ENCODE results near the gene LCN6. TPM values are rescaled to one million over a fixed set of nuclear protein-coding genes. Genes with fewer than 3 reads are reported as not detected.
"Not testable (repeated sequence)": the region's sequence is repeated elsewhere in the genome, so short reads cannot be mapped to it uniquely, and the experiment has no call there.

Gene LCN6
- total RNA-seq, 1 donor from 2014 or later, result not detected

DNA sequence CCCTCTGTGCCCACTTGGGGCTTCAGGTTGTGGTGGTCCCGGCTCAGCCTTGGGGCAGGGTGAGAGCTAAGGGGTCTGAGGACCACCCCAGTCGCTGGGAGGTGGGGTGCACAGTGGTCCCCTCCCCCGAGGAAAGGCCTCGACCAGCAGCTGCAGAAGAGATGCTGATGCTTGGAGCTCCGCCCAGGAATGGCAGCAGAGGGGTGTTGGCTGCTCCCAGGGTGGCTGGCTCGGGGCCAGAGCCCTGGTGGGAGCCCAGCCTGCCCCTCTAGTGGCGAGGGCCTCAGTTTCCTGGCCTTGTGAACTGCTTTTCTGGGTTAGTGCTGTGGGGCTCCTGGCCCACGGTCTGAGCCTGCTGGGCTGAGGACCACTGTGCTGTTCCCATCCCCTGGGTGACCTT lies 34.8 kb downstream of the LCN6 start:
- Histone ChIP-seq H3K27me3 (peaks cover 25% of the 10 kb centered on the region), H3K9ac (no peak overlapping the region), H3F3A (ENCODE audit: low read depth) (peaks cover 9% of the 10 kb centered on the region), H4K20me1 (ENCODE audit: low read depth) (peaks cover 39% of the 10 kb centered on the region), H3K27ac (no peak overlapping the region), H3K4me2 (peak overlapping the region; percentile 98), H3K36me3 (no peaks in the 10 kb centered on the region), H3K9me3 (ENCODE audit: low read depth) (no peaks in the 10 kb centered on the region), H3K79me2 (ENCODE audit: low read depth) (peaks cover 23% of the 10 kb centered on the region), H3K4me1 (peaks cover 9% of the 10 kb centered on the region), H3K4me3 (peak overlapping the region; percentile 99), H2AFZ (replicated peaks) (no peak overlapping the region)
- Mint-ChIP-seq H3K9me3 (no peaks in the 10 kb centered on the region), H3K27ac (no peak overlapping the region), H3K4me1 (peaks cover 17% of the 10 kb centered on the region), H3K4me3 (peak overlapping the region; percentile 85), H3K36me3 (peaks cover 7% of the 10 kb centered on the region), H3K27me3 (ENCODE audit: insufficient read depth, low read depth) (peaks cover 1% of the 10 kb centered on the region)
- no peak for DNase-seq (ENCODE audit: low spot score)
- TF ChIP-seq EZH2 (IDR thresholded peaks at IDR 0.05), result no peak
- no peak for TF ChIP-seq EZH2phosphoT487 (IDR thresholded peaks at IDR 0.05)
- TF ChIP-seq, protein P1, sequence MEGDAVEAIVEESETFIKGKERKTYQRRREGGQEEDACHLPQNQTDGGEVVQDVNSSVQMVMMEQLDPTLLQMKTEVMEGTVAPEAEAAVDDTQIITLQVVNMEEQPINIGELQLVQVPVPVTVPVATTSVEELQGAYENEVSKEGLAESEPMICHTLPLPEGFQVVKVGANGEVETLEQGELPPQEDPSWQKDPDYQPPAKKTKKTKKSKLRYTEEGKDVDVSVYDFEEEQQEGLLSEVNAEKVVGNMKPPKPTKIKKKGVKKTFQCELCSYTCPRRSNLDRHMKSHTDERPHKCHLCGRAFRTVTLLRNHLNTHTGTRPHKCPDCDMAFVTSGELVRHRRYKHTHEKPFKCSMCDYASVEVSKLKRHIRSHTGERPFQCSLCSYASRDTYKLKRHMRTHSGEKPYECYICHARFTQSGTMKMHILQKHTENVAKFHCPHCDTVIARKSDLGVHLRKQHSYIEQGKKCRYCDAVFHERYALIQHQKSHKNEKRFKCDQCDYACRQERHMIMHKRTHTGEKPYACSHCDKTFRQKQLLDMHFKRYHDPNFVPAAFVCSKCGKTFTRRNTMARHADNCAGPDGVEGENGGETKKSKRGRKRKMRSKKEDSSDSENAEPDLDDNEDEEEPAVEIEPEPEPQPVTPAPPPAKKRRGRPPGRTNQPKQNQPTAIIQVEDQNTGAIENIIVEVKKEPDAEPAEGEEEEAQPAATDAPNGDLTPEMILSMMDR (IDR thresholded peaks at IDR 0.05), result no peak

DNA sequence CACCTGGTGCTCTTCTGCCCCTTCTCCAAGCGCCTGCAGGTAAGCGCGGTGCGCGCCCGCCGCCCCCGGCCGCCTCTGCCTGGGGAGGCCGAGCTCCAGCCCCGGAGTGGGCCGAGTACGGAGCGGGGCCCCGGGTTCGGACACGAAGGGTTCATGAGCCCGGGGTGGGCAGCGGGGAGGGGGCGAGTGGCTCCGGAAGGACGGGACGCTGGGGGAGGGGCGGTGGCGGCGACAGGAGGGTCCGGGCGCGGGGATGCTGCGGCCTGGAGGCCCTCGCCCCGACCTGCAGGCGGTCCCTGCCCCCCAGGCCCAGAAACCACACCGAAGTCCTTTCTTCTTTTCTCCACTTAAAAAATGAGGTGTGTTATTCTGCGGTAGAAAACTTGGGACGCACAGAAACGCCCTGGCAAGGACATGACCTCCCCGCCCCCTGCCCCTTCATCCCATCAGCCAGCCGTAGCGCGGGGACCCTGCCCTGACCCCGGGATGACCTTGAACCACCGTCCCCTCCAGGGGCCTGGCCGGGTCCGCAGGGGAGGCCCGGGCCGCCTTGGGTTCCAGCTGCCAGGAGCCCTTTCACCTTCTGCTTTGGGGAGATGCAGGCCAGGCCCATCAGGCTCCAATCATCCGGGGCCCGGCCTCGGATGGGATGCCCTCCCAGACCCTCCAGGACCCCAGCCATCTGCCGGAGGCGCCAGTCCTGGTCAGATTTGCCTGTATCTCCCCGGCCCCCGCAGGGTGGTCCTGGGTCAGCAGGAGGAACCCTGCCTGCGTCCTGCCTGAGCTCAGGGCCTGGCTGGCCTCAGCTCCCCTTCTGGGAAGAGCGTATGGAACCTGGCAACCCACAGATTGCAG lies 35.4 kb downstream of the LCN6 start:
- peaks cover 23% of the 10 kb centered on the region for H3K79me2 ChIP-seq (ENCODE audit: low read depth)
- peak overlapping the region; percentile 82 for H2AFZ ChIP-seq (replicated peaks)
- peaks cover 9% of the 10 kb centered on the region for H3F3A ChIP-seq (ENCODE audit: low read depth)
- Mint-ChIP-seq H3K36me3 (peaks cover 7% of the 10 kb centered on the region), H3K27me3 (ENCODE audit: insufficient read depth, low read depth) (peaks cover 4% of the 10 kb centered on the region), H3K9me3 (no peaks in the 10 kb centered on the region), H3K4me3 (peak overlapping the region; percentile 85), H3K27ac (no peak overlapping the region), H3K4me1 (peaks cover 19% of the 10 kb centered on the region)
- H3K4me1 ChIP-seq, result peaks cover 9% of the 10 kb centered on the region
- no peak overlapping the region for H3K27ac ChIP-seq
- H3K4me3 ChIP-seq, result peak overlapping the region; percentile 99
- H4K20me1 ChIP-seq (ENCODE audit: low read depth), result peaks cover 35% of the 10 kb centered on the region
- peaks cover 25% of the 10 kb centered on the region for H3K27me3 ChIP-seq
- DNase-seq (ENCODE audit: low spot score), result peak; percentile 59
- H3K9ac ChIP-seq, result peak overlapping the region; percentile 70
- H3K4me2 ChIP-seq, result peak overlapping the region; percentile 98
- H3K9me3 ChIP-seq (ENCODE audit: low read depth), result no peaks in the 10 kb centered on the region
- H3K36me3 ChIP-seq, result no peaks in the 10 kb centered on the region
- TF ChIP-seq EZH2 (IDR thresholded peaks at IDR 0.05) (no peak), EZH2phosphoT487 (IDR thresholded peaks at IDR 0.05) (no peak)
- TF ChIP-seq, protein P1 (IDR thresholded peaks at IDR 0.05), result no peak

DNA sequence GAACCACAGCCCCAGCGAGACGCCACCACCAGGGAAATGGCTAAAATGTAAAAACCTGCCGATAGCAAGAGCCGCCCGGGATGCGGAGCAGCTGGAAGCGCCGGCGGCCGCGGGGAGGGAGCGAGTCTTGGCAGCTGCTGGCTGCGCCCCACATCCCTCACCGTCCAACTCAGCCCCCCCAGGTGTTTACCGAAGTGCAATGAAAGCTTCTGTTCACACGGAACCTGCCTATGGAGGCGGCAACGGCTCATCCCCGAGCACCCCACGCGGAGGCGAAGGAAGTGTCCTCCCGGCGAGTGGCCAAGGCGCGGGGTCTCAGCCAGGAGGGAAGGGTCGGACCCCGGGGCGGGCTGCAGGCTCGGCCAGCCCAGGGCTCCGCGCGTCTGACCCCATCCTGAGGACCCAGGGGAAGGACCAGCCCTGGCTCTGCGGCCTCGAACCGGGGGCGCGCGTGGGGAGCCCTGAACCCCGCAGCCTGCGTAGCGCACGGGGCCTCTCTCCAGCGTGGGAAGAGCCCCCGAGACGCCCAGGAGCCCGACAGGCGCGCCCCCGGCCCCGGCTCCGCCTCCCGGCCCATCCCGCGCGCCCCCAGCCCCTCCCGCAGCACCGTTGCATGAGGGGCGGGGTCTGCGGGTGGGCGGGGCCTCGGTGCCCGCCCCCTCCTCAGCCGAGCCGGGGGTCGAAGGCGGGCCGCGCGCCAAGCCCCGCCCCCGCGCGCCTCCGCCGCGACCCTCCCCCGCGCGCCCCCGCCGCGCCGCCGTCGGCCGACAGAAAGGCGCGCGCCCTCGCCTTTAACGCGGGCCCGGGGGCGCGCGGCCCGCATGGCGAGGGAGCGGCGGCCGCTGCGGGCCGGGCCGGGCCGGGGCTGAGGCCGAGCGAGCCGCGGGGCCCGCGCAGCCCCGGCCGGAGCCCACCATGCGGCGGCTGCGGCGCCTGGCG lies 36.3 kb downstream of the LCN6 start, which contains the start of gene DIPK1B:
DIPK1B (plus strand) TSS at position 822 of the 939 bp plus-strand sequence; CDS start at position 916, 94 bp downstream.
- Histone ChIP-seq H2AFZ (replicated peaks) (peak within 1 kb of the TSS; percentile 82), H3K27me3 (peaks cover 25% of the 10 kb centered on the region)
- H3K4me3 Mint-ChIP-seq, result peak within 1 kb of the TSS; percentile 89

GRCh38 chr9:136711219-136711648 lies 37.1 kb downstream of the LCN6 start:
- not testable (repeated sequence) for H3K36me3 ChIP-seq; H3F3A ChIP-seq (ENCODE audit: low read depth); H3K9me3 Mint-ChIP-seq; H3K27me3 Mint-ChIP-seq (ENCODE audit: insufficient read depth, low read depth); H3K9ac ChIP-seq; H3K36me3 Mint-ChIP-seq; DNase-seq (ENCODE audit: low spot score); H3K27ac Mint-ChIP-seq; H2AFZ ChIP-seq (replicated peaks); H3K4me1 ChIP-seq; H3K27ac ChIP-seq; H3K9me3 ChIP-seq (ENCODE audit: low read depth)
- peaks cover 17% of the 10 kb centered on the region for H3K4me1 Mint-ChIP-seq
- peak overlapping the region; percentile 89 for H3K4me3 Mint-ChIP-seq
- peaks cover 25% of the 10 kb centered on the region for H3K27me3 ChIP-seq
- peaks cover 32% of the 10 kb centered on the region for H4K20me1 ChIP-seq (ENCODE audit: low read depth)
- peak overlapping the region; percentile 65 for H3K4me3 ChIP-seq
- peak overlapping the region; percentile 85 for H3K4me2 ChIP-seq
- H3K79me2 ChIP-seq (ENCODE audit: low read depth), result peaks cover 23% of the 10 kb centered on the region

More for the DNA sequence above, 36.3 kb downstream of the LCN6 start, which contains the start of gene DIPK1B:
- peak; percentile 90 for DNase-seq (ENCODE audit: low spot score)
- H3K9me3 ChIP-seq (ENCODE audit: low read depth), result no peaks in the 10 kb centered on the region
- H3K27me3 Mint-ChIP-seq (ENCODE audit: insufficient read depth, low read depth), result peaks cover 4% of the 10 kb centered on the region
- H3K4me1 ChIP-seq, result peaks cover 9% of the 10 kb centered on the region
- H3K36me3 Mint-ChIP-seq, result peaks cover 7% of the 10 kb centered on the region
- H3F3A ChIP-seq (ENCODE audit: low read depth), result peaks cover 9% of the 10 kb centered on the region
- H3K4me2 ChIP-seq, result peak within 1 kb of the TSS; percentile 98
- peak within 1 kb of the TSS; percentile 99 for H3K4me3 ChIP-seq
- no peak within 1 kb of the TSS for H3K27ac Mint-ChIP-seq
- no peaks in the 10 kb centered on the region for H3K9me3 Mint-ChIP-seq
- peaks cover 35% of the 10 kb centered on the region for H4K20me1 ChIP-seq (ENCODE audit: low read depth)
- no peaks in the 10 kb centered on the region for H3K36me3 ChIP-seq
- H3K9ac ChIP-seq, result peak within 1 kb of the TSS; percentile 70
- H3K79me2 ChIP-seq (ENCODE audit: low read depth), result peaks cover 23% of the 10 kb centered on the region
- TF ChIP-seq, protein P1 (IDR thresholded peaks at IDR 0.05), result no peak
- TF ChIP-seq EZH2 (IDR thresholded peaks at IDR 0.05), result peak; percentile 39
- no peak for TF ChIP-seq EZH2phosphoT487 (IDR thresholded peaks at IDR 0.05)
- H3K27ac ChIP-seq, result no peak within 1 kb of the TSS
- peaks cover 20% of the 10 kb centered on the region for H3K4me1 Mint-ChIP-seq
